Stimulated activated naive CD8-positive, alpha-beta T cell treated with anti-CD3 and anti-CD28 coated beads, Interleukin-15, Interleukin-2, amounts not matched to agents 100 U/mL and 50 U/mL, for 24 hours (primary cell): Measurements from ENCODE around the gene GIPC2.
"Not testable (repeated sequence)": the region's sequence is repeated elsewhere in the genome, so short reads cannot be mapped to it uniquely, and the experiment has no call there.

Experiments used
- ATAC-seq: fragments of 150-1000 bp; cut with Tn5 transposase; one replicate; pipeline ENCODE4 v1.10.0; 2021
- DNase-seq: peaks from one replicate; pipeline ENCODE4 v3.0.0; 2021

GIPC2 gene

DNA sequence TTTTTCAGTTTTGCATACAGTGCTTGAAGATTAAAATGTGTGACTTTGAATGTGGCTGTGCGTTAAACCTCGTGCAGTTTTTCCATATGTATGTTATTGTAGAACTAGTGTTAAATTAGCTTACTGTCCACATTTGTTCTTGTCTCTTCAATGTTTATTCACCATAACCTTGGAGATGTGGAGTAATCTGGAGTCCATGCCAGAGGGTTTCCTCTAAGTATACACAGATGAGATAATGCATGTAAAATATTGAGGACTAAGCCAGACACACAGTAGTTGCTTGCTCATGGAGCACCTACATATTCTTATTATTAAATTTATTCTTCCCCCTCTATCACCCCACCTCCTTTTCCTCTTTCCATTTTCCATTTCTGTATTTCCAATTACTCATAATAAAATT lies 7.7 kb upstream of the GIPC2 start:
- no peak for DNase-seq
- no peak for ATAC-seq

GRCh38 chr1:78038491-78038939 lies 7.3 kb upstream of the GIPC2 start:
- DNase-seq (no peak), ATAC-seq (no peak)

DNA sequence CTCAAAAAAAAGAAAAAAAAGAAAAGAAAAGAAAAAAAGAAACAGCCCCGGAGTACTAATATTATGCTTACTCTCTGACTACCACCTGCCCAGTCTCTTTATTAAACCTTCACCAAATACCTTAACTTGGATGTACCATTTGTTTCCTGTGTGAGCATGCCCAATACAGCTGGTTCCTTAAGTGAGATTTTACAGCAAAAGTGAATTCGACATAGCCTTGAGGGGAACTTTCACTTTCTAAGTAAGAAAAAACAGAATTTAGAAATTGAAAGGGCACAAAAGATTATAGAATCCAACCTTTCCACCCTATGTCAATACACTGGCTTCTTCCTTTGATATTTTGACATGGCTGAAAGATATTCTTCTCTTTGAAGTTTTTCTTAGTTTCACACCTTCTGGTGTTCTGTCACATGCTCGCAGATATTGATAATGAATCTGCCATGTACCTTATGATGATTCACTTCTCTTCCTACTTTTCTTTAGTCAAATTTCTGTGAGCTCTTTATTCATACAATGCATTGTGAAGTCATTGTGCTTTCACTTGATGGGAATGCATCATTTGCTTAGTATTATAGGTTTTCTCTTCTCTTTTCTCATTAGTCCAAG lies 5.2 kb upstream of the GIPC2 start:
- ATAC-seq, result peak; percentile 83

GRCh38 chr1:78043436-78043835 lies 2.3 kb upstream of the GIPC2 start:
- ATAC-seq (no peak), DNase-seq (no peak)

More for the DNA sequence above, 5.2 kb upstream of the GIPC2 start:
- no peak for DNase-seq

DNA sequence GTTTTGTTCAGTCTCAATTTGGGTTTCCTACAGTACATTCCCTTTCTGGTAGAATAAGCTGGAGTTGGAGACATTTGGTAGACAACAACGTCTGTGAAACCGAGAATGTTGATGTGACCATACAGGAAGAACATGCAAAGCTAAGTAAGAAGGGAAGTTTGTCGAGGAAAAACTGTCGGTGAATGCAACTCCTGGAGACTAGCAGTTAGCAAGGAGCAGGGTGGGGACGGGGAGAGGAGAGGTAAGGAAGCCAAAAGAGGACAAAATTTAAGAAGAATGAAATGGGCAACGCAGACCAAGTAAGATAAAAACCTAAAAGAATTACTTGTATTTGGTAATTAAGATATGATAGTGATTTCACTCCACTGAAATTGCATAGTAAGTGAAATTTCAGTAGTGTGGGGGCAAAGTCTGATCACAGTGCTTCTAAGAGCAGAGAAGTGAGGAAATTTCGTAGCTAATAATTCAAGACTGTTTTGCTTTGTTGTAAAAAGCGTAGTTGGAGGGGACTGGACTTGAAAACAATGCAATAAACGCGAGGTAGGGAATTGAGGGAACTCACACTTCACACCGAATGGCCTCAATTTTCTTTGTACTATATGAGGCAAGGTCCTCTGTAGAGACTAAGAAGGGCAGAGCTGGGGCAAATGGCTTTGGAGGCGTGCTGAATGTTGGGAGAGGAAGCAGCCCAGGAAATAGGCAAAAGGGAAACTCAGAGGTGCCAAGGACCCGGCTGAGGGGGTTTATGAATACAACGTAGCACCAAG lies 787 bp upstream of the GIPC2 start:
- ATAC-seq (no peak), DNase-seq (no peak)

- ATAC-seq (no peak), DNase-seq (no peak)
Measured at GRCh38 chr1:78045563-78045925, 222 bp upstream of the GIPC2 start.

GRCh38 chr1:78047106-78047505 lies 1.3 kb downstream of the GIPC2 start:
- no peak for DNase-seq
- ATAC-seq, result no peak

DNA sequence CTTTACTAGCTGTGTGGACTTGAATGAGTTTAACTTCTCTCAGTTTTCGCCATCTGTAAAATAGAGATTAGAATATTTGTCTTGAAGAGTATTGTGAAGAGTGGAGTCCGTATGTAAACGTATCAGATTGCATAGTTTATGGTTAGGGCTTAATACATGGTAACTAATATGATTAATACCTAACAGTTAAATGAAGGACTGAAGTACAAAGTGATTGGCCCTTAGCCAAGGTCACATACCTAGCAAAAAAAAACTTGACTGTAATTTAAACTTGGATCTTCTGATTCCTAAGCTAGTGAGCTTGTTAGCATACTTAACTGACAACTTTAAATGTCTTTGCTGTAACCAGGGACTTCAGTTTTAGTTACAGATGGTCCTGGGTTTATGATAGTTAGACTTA lies 1.9 kb downstream of the GIPC2 start:
- DNase-seq, result no peak
- no peak for ATAC-seq

DNA sequence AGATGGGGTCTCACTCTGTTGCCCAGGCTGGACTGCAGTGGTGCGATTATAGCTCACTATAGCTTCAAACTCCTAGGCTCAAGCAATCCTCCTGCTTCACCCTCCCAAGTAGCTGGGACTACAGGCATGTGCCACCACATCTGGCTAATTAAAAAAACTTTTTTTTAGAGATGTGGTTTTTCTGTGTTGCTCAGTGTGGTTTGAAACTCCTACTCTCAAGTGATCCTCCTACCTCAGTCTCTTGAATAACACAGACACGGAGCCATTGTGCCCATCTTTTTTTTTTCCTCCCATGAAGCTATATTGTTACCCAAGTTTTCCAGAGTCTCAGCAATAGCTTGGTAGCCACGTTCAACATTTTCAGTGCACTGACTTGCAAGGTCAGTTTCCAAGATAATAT lies 2.7 kb downstream of the GIPC2 start:
- ATAC-seq (peak; percentile 78), DNase-seq (no peak)

- no peak for DNase-seq
- ATAC-seq, result no peak
Measured at GRCh38 chr1:78049396-78049795, 3.6 kb downstream of the GIPC2 start.

DNA sequence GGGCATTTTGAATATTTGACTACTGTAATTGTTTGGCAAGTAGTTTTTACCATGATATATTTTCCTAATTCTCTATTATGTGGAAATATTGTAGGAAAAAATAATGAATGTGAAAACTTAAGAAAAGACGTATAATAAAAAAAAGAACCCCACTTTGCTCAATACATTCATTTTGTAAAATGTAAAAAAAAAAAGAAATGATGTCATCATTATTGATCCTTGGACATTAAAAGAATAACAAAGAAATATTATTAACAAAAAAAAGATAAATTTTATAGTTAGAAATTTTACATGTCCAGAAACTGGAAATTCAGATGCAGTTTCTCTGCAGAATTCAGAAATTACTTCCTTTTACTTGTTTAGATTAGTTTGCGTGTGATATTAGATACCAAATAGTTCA lies 5.2 kb downstream of the GIPC2 start:
- ATAC-seq, result no peak
- DNase-seq, result no peak

GRCh38 chr1:78052685-78053405 lies 7.1 kb downstream of the GIPC2 start:
- DNase-seq, result no peak

DNA sequence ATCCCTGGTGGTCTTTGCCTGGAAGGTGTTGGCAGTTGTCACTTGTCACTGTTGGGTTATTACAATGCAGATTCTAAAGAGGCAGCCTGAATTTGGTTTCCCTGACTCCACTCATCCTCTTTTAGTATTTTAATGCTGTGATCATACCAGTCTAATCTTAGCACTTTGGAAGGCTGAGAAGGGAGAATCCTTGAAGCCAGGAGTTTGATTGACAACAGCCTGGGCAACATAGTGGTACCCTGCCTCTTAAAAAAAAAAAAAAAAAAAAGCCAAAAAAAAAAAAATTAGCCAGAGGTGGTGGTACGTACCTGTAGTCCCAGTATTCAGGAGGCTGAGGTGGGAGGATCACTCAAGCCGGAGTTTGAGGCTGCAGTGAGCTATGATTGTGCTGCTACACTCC lies 7.7 kb downstream of the GIPC2 start:
- ATAC-seq (no peak), DNase-seq (no peak)

More at GRCh38 chr1:78052685-78053405, 7.1 kb downstream of the GIPC2 start:
- ATAC-seq, result no peak

DNA sequence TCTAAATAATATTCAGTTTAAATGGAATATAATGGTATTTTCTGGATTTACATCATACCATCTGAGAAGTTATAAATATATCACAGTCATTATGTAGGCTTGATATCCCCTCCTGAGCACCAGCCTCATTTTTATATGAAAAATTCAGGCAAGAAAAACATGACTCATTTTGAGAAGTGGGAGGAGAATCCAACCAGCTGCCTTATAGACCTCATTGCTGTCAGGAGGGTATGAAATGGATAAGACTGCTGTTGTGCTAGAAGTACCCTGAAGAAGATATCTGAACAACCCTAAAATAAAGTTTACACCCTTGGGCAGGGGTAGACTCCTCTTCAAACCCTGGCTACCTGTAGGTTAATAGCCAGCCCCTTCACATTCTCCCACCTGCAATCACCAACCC lies 8.8 kb downstream of the GIPC2 start:
- ATAC-seq (no peak), DNase-seq (no peak)

- DNase-seq, result no peak
- no peak for ATAC-seq
Measured at GRCh38 chr1:78054972-78055371, 9.2 kb downstream of the GIPC2 start.

GRCh38 chr1:78055565-78056132 lies 9.9 kb downstream of the GIPC2 start:
- DNase-seq (no peak), ATAC-seq (no peak)

GRCh38 chr1:78058670-78059069 lies 12.9 kb downstream of the GIPC2 start:
- ATAC-seq (no peak), DNase-seq (no peak)

- no peak for ATAC-seq
- DNase-seq, result no peak
Measured at GRCh38 chr1:78060857-78061563, 15.2 kb downstream of the GIPC2 start.

DNA sequence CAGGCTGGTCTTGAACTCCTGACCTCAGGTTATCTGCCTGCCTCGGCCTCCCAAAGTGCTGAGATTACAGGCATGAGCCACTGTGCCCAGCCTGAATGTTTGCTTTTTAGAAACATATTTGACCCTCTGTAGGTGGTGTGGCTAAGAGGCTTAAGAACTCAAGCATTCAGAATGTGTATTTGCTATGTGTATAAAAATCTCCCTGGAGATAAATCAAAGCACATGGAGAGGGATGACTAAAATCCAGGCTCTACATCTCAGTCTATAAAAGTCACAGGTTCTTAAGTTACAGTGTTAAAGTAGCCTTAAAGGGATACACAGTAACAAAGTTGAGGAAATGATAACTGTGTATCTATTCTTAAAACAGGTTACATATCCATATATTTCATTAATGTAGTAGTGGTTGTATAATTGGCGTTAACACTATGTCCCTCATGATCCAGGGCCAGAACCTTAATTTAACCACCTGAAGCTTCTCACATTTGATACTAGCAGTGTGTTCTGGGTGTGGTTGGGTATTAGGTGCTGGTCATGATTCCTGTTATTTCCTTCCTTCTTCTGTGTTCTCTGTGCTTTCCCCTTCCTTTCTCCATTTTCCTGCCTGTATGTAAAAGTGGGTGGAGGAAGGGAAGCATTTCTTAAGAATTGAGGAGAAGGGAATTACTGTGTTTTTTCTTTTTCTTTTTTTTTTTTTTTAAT lies 16.2 kb downstream of the GIPC2 start:
- DNase-seq (no peak), ATAC-seq (no peak)

- not testable (repeated sequence) for DNase-seq, ATAC-seq
Measured at GRCh38 chr1:78064886-78065285, 19.1 kb downstream of the GIPC2 start.

DNA sequence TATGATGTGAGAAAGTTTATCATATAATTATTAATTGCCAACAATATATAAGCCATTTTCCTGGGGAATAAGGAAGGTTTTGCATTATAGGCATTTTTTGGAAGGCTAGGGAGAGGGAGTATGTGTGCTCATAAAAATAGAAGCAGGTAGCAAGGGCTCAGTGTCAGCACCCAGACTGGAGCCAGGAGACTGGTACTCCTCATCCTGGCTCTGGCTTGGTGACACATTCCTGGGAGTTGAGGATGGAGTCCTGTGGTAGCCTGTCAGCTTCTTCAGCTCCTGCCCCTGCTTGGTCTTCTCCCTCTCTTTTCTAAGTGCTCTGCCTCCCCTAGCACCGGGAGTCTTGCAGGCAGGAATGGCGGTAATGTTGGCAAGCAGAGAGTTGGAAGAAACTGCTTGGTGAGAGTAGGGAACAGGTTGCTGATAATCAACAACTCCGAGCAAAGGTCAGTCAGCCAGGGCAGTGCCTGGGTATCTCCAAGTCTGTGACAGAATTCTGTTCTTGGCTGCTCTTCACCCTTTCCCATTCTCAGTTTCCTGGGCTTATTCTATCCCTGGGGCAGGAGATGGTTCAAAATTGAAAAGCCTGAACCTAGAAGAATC lies 23.0 kb downstream of the GIPC2 start:
- DNase-seq, result no peak
- no peak for ATAC-seq
